ENCODE data around the gene SLITRK3.
A peak's percentile ranks its signal among the peaks of the same experiment; 100 is the strongest.
"Not testable (repeated sequence)": the region's sequence is repeated elsewhere in the genome, so short reads cannot be mapped to it uniquely, and the experiment has no call there.

SLITRK3 gene

DNA sequence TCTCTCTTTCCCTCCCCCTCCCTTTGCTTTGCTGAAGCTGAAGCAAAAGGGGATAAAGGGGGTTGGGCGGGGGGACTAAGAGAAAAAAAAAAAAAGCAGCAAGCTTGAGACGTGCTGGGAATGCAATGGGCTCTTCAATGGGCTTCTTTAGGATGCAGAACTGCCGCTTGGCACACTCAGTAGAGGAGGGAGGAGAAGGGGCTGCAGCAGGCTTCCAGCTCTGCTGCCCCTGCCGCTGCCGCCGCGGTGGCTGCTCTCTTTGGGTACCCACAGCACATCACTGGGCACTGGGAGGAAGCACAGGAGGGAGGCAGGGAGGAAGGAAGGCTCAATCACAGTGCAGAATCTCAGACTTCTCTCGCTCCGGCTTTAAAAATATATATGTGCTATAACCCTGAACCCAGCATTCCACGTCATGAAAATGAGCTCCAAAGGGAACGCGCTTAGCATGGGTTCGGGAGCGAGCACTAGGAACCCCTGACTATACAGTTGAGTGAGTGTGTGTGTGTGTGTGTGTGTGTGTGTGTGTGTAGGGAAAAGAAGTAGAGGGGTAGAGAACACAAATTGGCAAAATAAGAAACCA is 3.5 kb downstream of the SLITRK3 start:
- DNase-seq = no peak

DNA sequence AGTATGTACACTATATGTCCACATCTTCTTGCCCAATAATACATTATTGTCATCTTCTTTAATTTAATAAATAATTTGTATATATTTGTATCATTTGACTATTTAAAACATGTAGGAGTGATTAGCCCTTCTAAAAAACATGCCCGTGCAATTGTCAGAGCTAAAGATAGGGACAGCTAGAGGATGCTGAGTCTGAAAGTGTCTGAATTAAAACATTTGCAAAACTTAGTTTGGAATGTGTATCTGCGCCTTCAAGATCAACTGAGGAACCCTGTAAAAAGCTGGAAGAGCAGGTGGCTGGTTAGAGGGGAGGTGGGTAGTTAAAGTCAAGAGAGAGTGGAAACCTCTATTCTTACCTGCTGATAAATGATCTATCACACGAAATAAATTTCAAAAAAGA is 4.7 kb downstream of the SLITRK3 start:
- DNase-seq = no peak

DNA sequence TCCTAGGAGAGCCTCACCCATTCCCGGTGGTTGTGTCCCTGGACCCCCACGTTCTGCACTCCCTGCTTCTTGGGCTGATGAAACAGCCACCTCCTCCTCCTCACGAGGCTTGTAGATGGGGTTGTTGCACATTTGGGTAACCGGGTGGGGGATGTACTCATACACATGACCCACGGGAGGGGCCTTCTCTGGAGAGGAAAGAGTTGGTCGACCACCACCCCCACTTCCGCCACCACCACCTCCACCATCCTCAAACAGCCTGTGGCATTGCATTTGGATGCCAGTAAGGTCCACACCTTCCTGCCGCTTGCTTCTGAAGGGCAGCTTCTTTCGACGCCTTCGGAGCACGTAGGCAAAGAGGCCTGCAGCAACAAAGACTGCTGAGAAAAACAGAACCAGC is 7.7 kb downstream of the SLITRK3 start:
- no peak for DNase-seq

DNA sequence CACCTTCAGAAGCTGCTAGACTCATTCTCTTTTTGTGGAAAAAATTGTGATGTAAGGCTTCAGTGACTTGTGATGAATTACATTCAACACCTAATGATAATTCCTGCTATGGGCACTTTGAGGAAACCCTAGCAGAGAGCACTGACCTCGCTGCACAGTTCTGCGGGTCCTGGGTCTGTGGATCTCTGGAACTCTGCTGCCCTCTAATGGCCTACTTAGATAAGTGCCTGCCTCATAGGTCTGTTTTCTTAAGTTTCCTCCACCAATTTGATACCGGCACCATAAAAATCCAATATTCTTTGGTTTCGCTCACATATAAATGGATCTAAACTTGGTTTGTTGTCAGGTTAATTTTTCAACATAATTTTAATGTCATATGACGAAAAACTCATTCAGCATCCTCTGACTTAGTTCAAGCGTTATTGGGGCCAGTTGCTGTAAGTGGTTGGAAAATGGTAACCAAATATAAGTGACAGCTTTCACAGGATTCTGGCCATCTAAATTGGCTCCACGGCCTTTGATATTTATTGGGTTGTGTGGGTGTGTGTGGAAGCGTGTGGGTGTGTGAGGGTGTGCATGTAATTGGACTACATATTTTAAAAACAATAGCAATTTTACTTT is 10.4 kb downstream of the SLITRK3 start:
- peak; percentile 43 for DNase-seq

DNA sequence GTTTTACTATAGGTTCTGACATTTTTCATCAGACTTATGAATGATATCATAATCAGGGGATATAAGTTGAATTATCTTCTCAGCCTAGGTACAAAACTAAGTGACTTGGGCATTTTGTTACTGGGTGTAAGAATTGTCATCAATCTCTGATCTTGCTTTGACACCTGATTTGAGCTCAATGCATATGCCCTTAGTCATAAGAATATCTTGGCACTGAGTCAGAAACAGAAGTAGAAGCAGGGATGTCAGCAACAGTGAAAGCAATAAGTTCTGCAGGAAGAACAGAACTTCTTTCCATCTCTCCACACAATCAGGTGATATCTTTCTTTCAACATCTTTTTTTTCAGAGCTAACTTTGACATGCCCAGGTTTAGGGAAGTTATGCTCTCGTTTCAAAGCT is 14.6 kb downstream of the SLITRK3 start:
- DNase-seq = no peak

DNA sequence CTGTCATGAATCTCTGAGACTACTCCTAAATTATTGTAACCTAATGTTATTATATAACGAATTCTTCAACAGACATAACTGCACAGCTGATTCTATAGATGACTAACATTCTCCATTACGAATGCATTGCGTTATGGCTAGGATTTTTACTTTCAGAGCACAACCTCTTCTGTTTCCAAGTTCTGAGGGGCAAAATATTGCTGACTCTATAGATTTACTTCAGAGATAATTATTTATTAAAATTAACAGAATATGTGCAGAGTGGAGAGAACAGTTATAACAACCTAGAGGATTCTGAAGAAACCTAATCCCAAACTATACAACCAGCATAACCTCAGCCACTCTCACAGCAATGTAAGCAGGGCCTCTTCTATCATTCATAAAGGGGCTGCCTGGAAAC is 25.9 kb downstream of the SLITRK3 start:
- no peak for DNase-seq

DNA sequence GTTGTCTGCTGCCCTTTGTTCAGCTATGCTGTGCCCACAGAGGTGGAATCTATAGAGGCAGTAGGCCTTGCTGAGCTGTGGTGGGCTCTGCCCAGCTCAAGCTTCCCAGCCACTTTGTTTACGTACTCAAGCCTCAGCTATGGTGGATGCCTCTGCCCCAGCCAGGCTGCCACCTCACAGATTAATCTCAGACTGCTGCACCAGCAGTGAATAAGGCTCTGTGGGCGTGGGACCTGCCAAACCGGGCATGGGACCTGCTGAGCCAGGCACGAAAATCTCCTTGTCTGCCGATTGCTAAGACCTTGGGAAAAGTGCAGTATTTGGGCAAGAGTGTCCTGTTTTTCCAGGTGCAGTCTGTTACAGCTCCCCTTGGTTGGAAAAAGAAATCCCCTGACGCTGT is 26.8 kb downstream of the SLITRK3 start:
- no peak for DNase-seq

DNA sequence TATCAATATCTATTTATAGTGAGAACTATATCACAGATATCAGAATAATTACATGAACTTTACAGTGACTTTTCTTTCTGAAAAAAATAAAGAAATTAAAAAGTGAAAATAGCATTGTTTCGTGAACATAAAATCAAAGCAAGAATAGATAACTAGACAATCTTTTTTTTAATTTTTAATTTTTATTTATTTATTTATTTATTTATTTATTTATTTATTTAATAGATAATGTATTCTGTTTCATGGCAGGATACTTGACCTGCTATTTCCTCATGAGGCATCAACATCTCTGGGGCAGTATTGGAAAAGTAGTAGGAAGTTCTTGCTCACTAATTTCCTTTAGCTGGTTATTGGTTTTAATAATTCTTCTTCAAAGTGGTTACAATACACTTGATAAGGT is 33.3 kb downstream of the SLITRK3 start:
- no peak for DNase-seq

DNA sequence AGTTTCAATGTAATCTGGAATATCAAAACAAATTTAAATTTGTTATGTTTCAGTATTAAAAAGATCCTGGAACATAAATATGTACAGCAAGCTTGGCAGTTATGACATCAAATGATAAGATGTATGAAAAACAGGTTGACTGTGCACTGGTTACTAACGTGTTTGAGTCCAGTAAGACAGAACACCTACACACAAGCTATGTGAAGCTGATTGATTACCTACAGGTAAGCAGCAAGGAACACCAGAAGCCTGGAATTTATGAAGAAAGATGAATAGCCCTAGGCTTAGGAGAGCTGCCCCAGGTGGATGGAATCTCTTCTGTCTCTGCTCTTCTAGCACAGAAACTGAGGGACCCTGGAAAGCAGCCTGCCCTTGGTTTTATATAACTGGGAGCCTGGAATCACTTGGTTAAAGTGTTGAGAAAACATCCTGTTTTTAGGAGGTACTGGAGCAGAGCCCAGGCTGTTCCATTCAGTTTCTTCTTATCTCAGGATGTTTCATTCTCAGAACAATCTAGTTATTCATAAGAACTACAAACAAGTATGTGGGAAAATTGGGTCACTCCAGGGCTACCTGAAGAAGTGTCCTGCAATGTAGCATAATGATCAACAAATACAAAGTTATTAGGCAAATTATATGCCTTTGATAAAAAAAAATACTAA is 36.3 kb downstream of the SLITRK3 start:
- DNase-seq = no peak

DNA sequence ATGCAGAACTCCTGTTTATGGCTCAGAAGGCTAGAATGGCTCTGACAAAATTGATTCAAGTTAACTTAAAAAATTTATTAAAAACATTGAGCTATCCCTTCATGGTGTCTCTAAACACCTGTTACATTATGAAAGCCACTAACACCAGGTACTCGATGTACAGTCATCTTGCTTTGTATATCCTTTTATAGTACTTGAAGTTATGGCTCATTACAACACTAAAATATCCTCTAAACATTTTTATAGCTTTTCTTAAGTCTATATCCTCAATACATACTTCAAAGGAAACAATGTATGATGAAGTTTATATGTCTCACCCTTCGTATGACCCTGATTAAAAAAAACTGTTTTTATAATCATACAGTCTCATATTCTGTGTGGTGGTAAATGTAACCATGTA is 38.2 kb downstream of the SLITRK3 start:
- no peak for DNase-seq

DNA sequence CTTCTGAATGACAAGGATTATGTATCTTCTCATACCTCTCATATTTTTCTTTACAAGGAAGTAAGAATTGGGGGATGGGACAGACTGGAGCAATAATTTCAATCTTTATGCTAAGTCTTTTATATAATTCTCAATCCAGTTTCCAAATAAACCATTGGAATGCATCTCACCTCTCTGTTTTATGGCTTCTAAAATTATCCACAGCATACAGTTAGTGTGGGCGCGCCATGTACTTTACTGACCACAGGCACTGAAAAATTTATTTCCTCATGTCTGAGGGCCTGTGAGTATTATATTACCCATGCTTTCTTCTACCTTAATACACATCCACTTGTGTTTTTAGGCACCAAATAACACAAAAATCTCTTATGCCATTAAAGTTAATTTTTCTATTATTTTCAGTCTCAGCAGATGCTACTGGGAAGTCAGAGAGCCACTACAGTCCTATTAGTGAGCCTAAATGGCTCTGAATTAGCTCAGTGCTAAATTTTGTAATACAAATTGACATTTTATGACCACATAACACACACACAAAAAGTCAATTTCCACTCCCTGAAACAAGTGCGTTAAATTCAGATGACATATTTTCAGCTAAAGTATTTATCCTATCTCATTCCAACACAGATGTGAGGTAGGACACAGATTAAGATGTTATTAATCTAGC is 39.3 kb downstream of the SLITRK3 start:
- no peak for DNase-seq

DNA sequence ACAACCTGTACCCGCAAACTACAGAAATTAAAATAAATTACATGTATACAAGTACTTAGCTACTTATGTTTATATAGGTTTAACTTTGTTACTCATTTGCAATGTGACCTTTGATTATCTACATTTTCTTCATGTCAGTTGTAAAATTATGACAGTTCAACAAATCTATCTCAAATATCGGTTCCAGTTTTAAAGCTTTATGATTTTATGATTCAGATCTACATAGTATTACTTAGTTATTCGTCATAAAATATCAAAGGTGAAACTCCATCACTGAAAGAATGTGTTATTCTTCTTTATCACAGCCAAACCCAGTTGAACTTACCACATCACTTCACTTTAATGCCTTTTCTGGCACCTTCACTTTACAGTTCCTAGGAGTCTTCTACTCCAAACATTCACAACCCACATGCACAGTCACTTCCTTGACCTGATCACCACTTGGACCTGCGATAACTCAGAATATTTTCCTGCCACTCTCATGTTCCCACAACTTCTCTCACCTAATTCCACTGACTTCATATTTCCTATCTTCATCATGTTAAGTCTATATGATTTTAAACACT is 47.2 kb downstream of the SLITRK3 start:
- no peak for DNase-seq

DNA sequence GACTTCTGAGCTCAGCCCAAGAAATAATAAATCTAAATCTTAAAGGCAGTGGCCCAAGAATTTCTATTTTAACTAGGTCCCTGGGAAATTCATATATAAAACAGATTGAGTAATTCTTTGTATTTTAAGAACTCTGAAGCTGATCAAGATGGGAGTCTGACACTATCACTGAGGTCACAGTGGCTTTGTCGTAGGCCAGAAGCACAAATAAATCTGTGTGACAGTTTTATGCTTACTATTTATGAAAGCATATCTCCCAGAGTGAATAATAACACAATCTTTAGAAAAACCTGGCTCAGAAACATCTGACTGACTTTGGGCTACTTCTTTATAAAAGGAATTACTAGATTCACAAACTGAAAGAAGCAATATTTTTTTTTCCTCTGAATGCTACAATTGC is 51.9 kb downstream of the SLITRK3 start:
- no peak for DNase-seq

DNA sequence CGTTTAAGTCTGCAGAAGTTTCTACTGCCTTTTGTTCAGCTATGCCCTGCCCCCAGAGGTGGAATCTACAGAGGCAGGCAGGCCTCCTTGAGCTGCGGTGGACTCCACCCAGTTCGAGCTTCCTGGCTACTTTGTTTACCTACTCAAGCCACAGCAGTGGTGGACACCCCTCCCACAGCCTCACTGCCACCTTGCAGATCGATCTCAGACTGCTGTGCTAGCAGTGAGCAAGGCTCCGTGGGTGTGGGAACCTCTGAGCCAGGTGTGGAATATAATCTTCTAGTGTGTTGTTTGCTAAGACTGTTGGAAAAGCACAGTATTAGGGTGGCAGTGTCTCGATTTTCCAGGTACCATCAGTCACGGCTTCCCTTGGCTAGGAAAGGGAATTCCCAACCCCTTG is 56.3 kb downstream of the SLITRK3 start:
- DNase-seq = not testable (repeated sequence)
